ENCODE data around the gene USP47. TPM values are rescaled to one million over a fixed set of nuclear protein-coding genes. Genes with fewer than 3 reads are reported as not detected.

Gene USP47
- total and polyA plus RNA-seq, 12 donors, result 36.9 to 107 (median 43.0) TPM

DNA sequence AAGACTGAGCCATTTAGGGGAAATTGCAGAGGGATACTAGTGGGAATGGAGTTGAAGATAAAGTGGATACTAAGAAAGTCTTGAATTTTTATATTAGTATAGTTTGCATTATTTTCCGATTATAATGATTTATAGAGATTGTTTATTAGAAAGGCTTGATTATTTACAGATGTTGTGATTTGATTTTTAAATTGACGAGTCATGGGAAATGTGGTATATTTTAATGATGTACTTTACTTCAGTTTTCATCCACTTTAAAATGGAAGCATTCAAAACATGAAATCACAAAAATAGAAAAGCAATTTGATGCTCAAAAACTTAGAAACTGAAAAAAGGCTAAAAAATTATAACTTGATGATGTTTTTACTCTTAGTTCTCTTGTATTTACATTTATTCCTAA is 21.2 kb downstream of the USP47 start:
- no peak overlapping the region for H3K27ac ChIP-seq
- H3K4me3 ChIP-seq, result no peak overlapping the region
- WGBS, 4 donors, result 87 to 95% (median 91%) methylated on average over 2 of the region's 2 CpGs
- peaks cover 0 to 6% (median 0%) of the 10 kb centered on the region in 3 donors for H3K9me3 ChIP-seq (replicated peaks in 1 of 3)
- TF ChIP-seq CTCF (IDR thresholded peaks at IDR 0.05) (no peak), POLR2A (IDR thresholded peaks at IDR 0.05) (no peak)
- no peak for DNase-seq
- no peaks in the 10 kb centered on the region for H3K27me3 ChIP-seq
- intact Hi-C loops (cut with DNase I), result no loop called here
- H3K36me3 ChIP-seq (replicated peaks in 1 of 2), result no peaks in the 10 kb centered on the region
- H3K4me1 ChIP-seq (replicated peaks in 1 of 2), result peaks cover 8 to 44% of the 10 kb centered on the region in 2 donors

DNA sequence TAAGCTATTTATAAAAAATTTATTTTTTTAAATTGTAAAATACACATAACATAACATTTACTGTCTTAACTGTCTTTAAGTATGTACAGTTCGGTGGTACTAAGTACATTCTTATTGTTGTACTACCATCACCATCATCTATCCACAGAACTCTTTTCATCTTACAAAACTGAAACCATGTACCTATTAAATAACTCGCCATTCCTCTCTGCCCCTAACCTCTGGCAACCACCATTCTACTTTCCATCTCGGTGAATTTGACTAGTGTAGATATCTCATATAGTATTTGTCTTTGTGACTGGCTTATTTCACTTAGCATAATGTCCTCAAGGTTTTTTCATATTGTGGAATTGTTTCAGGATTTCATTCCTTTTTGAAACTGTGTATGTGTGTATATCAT is 22.6 kb downstream of the USP47 start:
- Histone ChIP-seq H3K4me1 (replicated peaks in 1 of 2) (peaks cover 8 to 35% of the 10 kb centered on the region in 2 donors), H3K27ac (no peak overlapping the region), H3K9me3 (replicated peaks in 1 of 3) (peaks cover 0 to 6% (median 0%) of the 10 kb centered on the region in 3 donors), H3K4me3 (no peak overlapping the region), H3K27me3 (no peaks in the 10 kb centered on the region), H3K36me3 (replicated peaks in 1 of 2) (no peaks in the 10 kb centered on the region)
- 91 to 95% (median 93%) methylated on average over 3 of the region's 3 CpGs for WGBS, 4 donors
- TF ChIP-seq POLR2A (IDR thresholded peaks at IDR 0.05) (no peak), CTCF (IDR thresholded peaks at IDR 0.05) (no peak)
- intact Hi-C loops (cut with DNase I), result no loop called here
- DNase-seq, result no peak

DNA sequence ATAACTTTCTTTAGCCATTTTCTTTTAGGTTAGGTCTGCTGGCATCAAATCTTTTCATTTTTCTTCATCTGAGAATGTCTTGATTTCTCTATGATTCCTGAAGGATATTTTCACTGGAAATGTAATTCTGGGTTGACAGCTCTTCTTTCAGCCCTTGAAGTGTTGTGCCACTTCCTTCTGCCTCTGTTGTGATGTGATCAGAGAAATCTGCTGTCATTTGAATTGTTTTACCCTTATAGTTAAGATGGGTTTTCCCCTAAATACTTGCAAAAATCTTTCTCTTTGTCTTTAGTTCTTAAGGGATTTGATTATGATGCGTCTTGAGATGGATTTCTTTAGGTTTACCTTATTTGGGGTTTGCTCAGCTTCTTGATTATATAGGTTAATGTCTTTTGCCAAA is 23.0 kb downstream of the USP47 start:
- peaks cover 8 to 38% of the 10 kb centered on the region in 2 donors for H3K4me1 ChIP-seq (replicated peaks in 1 of 2)
- no peaks in the 10 kb centered on the region for H3K27me3 ChIP-seq
- H3K4me3 ChIP-seq, result no peak overlapping the region
- H3K27ac ChIP-seq, result no peak overlapping the region
- H3K9me3 ChIP-seq (replicated peaks in 1 of 3), result peaks cover 0 to 6% (median 0%) of the 10 kb centered on the region in 3 donors
- WGBS, 4 donors, result 96 to 100% (median 98%) methylated on average over 1 of the region's 1 CpG
- TF ChIP-seq POLR2A (IDR thresholded peaks at IDR 0.05) (no peak), CTCF (IDR thresholded peaks at IDR 0.05) (no peak)
- intact Hi-C loops (cut with DNase I), result no loop called here
- H3K36me3 ChIP-seq (replicated peaks in 1 of 2), result no peaks in the 10 kb centered on the region
- DNase-seq, result no peak

DNA sequence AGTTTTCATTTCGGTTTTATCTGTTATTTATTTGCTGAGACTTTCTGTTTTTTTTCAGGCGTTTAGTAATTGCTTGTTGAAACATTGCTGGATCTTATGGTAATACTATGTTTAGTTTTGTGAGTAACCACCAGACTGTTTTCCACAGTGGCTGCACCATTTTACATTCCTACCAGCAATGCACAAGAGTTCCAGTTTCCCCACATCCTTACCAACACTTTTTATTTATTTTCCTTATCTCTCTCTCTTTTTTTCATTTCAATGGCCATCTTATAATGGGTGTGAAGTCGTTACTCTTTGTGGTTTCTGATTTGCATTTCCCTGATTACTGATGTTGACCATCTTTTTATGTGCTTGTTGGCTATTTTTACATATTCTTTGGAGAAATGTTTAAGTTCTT is 23.7 kb downstream of the USP47 start:
- 65 to 86% (median 82%) methylated on average over 3 of the region's 3 CpGs for WGBS, 4 donors
- DNase-seq, result no peak
- Histone ChIP-seq H3K36me3 (replicated peaks in 1 of 2) (no peaks in the 10 kb centered on the region), H3K9me3 (replicated peaks in 1 of 3) (peaks cover 0 to 6% (median 0%) of the 10 kb centered on the region in 3 donors), H3K27me3 (no peaks in the 10 kb centered on the region), H3K4me3 (no peak overlapping the region), H3K4me1 (replicated peaks in 1 of 2) (peaks cover 6 to 38% of the 10 kb centered on the region in 2 donors), H3K27ac (no peak overlapping the region)
- intact Hi-C loops (cut with DNase I), result no loop called here
- TF ChIP-seq POLR2A (IDR thresholded peaks at IDR 0.05), result no peak
- no peak for TF ChIP-seq CTCF (IDR thresholded peaks at IDR 0.05)
